ENCODE data around the gene GIMAP2.

The GIMAP2 gene

DNA sequence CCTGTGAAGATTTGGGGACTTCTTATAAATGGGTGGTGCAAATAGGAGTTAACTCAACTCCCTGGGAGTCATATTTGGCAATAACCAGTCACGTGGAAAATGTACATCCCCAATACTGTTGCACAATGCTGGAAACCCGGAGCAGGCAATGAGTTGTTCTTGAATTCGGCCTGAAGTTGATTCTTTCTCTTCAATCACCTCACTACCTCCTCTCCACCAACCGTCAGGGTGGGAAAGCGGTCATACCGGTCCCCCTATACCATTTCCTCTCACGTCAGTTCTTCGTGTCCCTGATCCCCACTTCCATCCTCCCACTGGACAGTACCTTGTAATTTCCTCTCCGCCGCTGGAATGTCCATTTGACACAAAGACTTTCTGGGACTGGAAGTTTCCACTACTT is 54.5 kb downstream of the GIMAP2 start:
- Histone ChIP-seq H3K4me3 (ENCODE audit: low read depth, low read length) (peak overlapping the region; percentile 12), H3K79me2 (no peaks in the 10 kb centered on the region), H3K27me3 (ENCODE audit: control insufficient read depth, insufficient read depth, low read length) (no peaks in the 10 kb centered on the region), H2AFZ (no peak overlapping the region), H3K4me2 (ENCODE audit: low read length) (peak overlapping the region; percentile 25), H3K27ac (peak overlapping the region; percentile 55), H3K36me3 (ENCODE audit: control insufficient read depth, insufficient read depth, low read length) (no peaks in the 10 kb centered on the region), H3K4me1 (no peaks in the 10 kb centered on the region), H3K9ac (no peak overlapping the region), H3K9me3 (ENCODE audit: control insufficient read depth, low read length) (no peaks in the 10 kb centered on the region)
- TF ChIP-seq, protein P1, sequence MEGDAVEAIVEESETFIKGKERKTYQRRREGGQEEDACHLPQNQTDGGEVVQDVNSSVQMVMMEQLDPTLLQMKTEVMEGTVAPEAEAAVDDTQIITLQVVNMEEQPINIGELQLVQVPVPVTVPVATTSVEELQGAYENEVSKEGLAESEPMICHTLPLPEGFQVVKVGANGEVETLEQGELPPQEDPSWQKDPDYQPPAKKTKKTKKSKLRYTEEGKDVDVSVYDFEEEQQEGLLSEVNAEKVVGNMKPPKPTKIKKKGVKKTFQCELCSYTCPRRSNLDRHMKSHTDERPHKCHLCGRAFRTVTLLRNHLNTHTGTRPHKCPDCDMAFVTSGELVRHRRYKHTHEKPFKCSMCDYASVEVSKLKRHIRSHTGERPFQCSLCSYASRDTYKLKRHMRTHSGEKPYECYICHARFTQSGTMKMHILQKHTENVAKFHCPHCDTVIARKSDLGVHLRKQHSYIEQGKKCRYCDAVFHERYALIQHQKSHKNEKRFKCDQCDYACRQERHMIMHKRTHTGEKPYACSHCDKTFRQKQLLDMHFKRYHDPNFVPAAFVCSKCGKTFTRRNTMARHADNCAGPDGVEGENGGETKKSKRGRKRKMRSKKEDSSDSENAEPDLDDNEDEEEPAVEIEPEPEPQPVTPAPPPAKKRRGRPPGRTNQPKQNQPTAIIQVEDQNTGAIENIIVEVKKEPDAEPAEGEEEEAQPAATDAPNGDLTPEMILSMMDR (IDR thresholded peaks at IDR 0.05): no peak

GRCh38 chr7:150742286-150742968 is 56.9 kb downstream of the GIMAP2 start:
- H3K9me3 ChIP-seq (ENCODE audit: control insufficient read depth, low read length): no peaks in the 10 kb centered on the region
- H3K27me3 ChIP-seq (ENCODE audit: control insufficient read depth, insufficient read depth, low read length): no peaks in the 10 kb centered on the region
- TF ChIP-seq, protein P1 (IDR thresholded peaks at IDR 0.05): no peak
- H3K36me3 ChIP-seq (ENCODE audit: control insufficient read depth, insufficient read depth, low read length): no peaks in the 10 kb centered on the region
- no peaks in the 10 kb centered on the region for H3K79me2 ChIP-seq
- H3K9ac ChIP-seq: no peak overlapping the region
- no peaks in the 10 kb centered on the region for H3K4me1 ChIP-seq
- H2AFZ ChIP-seq: no peak overlapping the region
- H3K4me2 ChIP-seq (ENCODE audit: low read length): no peak overlapping the region
- no peak overlapping the region for H3K4me3 ChIP-seq (ENCODE audit: low read depth, low read length)
- H3K27ac ChIP-seq: no peak overlapping the region
